ENCODE data around the gene AMDHD2. TPM values are rescaled to one million over a fixed set of nuclear protein-coding genes. Genes with fewer than 3 reads are reported as not detected.
"Not testable (repeated sequence)": the region's sequence is repeated elsewhere in the genome, so short reads cannot be mapped to it uniquely, and the experiment has no call there.

AMDHD2 gene
- polyA plus RNA-seq, 12 donors: 8.2 to 58.4 (median 9.6) TPM; not detected in 1

GRCh38 chr16:2532494-2533141, 12.4 kb downstream of the AMDHD2 start:
- DNase-seq: no peak

- not testable (repeated sequence) for DNase-seq
These were observed 13.1 kb downstream of the AMDHD2 start for GRCh38 chr16:2533142-2533755.

GRCh38 chr16:2533912-2534311, 13.7 kb downstream of the AMDHD2 start:
- DNase-seq: no peak

- not testable (repeated sequence) for DNase-seq
These were observed 14.2 kb downstream of the AMDHD2 start for GRCh38 chr16:2534335-2534734.

- DNase-seq: no peak
These were observed 15.4 kb downstream of the AMDHD2 start for GRCh38 chr16:2535625-2536013.

- DNase-seq: peak; percentile 93
These were observed 17.5 kb downstream of the AMDHD2 start, which contains the start of gene PDPK1 for GRCh38 chr16:2537451-2538379. Gene PDPK1 (plus strand): TSS chr16:2538021. CDS start chr16:2538113, 92 bp downstream.

- DNase-seq: not testable (repeated sequence)
These were observed 19.1 kb downstream of the AMDHD2 start for GRCh38 chr16:2539192-2539844.

GRCh38 chr16:2539845-2540458, 19.8 kb downstream of the AMDHD2 start:
- not testable (repeated sequence) for DNase-seq

GRCh38 chr16:2540912-2541311, 20.7 kb downstream of the AMDHD2 start:
- DNase-seq: not testable (repeated sequence)

- DNase-seq: not testable (repeated sequence)
These were observed 21.2 kb downstream of the AMDHD2 start for GRCh38 chr16:2541409-2541808.

GRCh38 chr16:2543771-2544170, 23.6 kb downstream of the AMDHD2 start:
- DNase-seq: not testable (repeated sequence)

- DNase-seq: not testable (repeated sequence)
These were observed 30.2 kb downstream of the AMDHD2 start for GRCh38 chr16:2550283-2550878.

GRCh38 chr16:2551420-2551889, 31.3 kb downstream of the AMDHD2 start:
- DNase-seq: not testable (repeated sequence)

- not testable (repeated sequence) for DNase-seq
These were observed 34.7 kb downstream of the AMDHD2 start for GRCh38 chr16:2554709-2555425.

- not testable (repeated sequence) for DNase-seq
These were observed 37.0 kb downstream of the AMDHD2 start for GRCh38 chr16:2557150-2557549.

- DNase-seq: not testable (repeated sequence)
These were observed 40.1 kb downstream of the AMDHD2 start for GRCh38 chr16:2560131-2560797.

GRCh38 chr16:2560798-2561133, 40.6 kb downstream of the AMDHD2 start:
- not testable (repeated sequence) for DNase-seq

- DNase-seq: not testable (repeated sequence)
These were observed 47.3 kb downstream of the AMDHD2 start for GRCh38 chr16:2567506-2567905.

- DNase-seq: not testable (repeated sequence)
These were observed 48.4 kb downstream of the AMDHD2 start for GRCh38 chr16:2568573-2568972.
